Erythroblast (primary cell): Measurements from ENCODE around the gene BRI3BP.

Experiments
- GATA1 ChIP-seq: IDR thresholded peaks from 2 replicates; pipeline ENCODE4 v1.6.1; 2011; ENCODE audit warnings: low read depth, mild to moderate bottlenecking, control low read depth, low read length, moderate library complexity
- POLR2A ChIP-seq: IDR thresholded peaks from 2 replicates; pipeline ENCODE4 v1.6.1; 2011; ENCODE audit warnings: mild to moderate bottlenecking, low read length

GRCh38 chr12:125072496-125072895 lies 79.1 kb downstream of the BRI3BP start:
- TF ChIP-seq POLR2A (no peak), GATA1 (no peak)
